HepG2 (cell line): ENCODE data around the gene MED23. TPM values are rescaled to one million over a fixed set of nuclear protein-coding genes. Genes with fewer than 3 reads are reported as not detected.

Experiments used
- ATF7 ChIP-seq, 2 experiments: fragments of 450-650 bp in 1 of 2; sonication (generic) in 1 of 2; formaldehyde crosslinking in 1 of 2; IDR thresholded peaks; 2 replicates each; pipeline versions ENCODE4 v1.4.0 to v1.6.1; 2016 to 2020; ENCODE audit warnings: antibody characterized with exemption in 1 of 2, mild to moderate bottlenecking in 1 of 2, missing genetic modification reagents in 1 of 2
- ATM ChIP-seq: fragments of 450-650 bp; IDR thresholded peaks from 2 replicates; pipeline ENCODE4 v1.7.1; 2017; ENCODE audit warnings: mild to moderate bottlenecking, borderline replicate concordance
- KLF13 ChIP-seq: sonication (generic); formaldehyde crosslinking; IDR thresholded peaks from 2 replicates; pipeline ENCODE4 v1.4.0; 2020; ENCODE audit warnings: mild to moderate bottlenecking, missing genetic modification reagents
- MIXL1 ChIP-seq: IDR thresholded peaks from 2 replicates; pipeline ENCODE4 v1.6.1; 2016
- MTA3 ChIP-seq: sonication (generic); formaldehyde crosslinking; IDR thresholded peaks from 2 replicates; pipeline ENCODE4 v1.4.0; 2020; ENCODE audit warnings: missing genetic modification reagents
- MXD4 ChIP-seq: IDR thresholded peaks from 2 replicates; pipeline ENCODE4 v1.6.1; 2016; ENCODE audit warnings: mild to moderate bottlenecking, missing biosample characterization, missing genetic modification reagents
- NFE2 ChIP-seq: sonication (generic); formaldehyde crosslinking; IDR thresholded peaks from 2 replicates; pipeline ENCODE4 v1.4.0; 2020; ENCODE audit warnings: missing genetic modification reagents
- PAX8 ChIP-seq: sonication (generic); formaldehyde crosslinking; IDR thresholded peaks from 2 replicates; pipeline ENCODE4 v1.8.0; 2022; ENCODE audit warnings: mild to moderate bottlenecking, missing genetic modification reagents, borderline replicate concordance
- REL ChIP-seq: sonication (generic); formaldehyde crosslinking; conservative IDR thresholded peaks from 2 replicates; pipeline ENCODE4 v1.8.0; 2022; ENCODE audit warnings: mild to moderate bottlenecking, missing genetic modification reagents, moderate library complexity
- RFX3 ChIP-seq: IDR thresholded peaks from 2 replicates; pipeline ENCODE4 v1.6.1; 2016; ENCODE audit warnings: missing biosample characterization, missing genetic modification reagents
- ZFP41 ChIP-seq: sonication (generic); formaldehyde crosslinking; IDR thresholded peaks from 2 replicates; pipeline ENCODE4 v1.4.0; 2020; ENCODE audit warnings: mild to moderate bottlenecking, missing genetic modification reagents, borderline replicate concordance
- ZNF563 ChIP-seq: sonication (generic); formaldehyde crosslinking; IDR thresholded peaks from 2 replicates; pipeline ENCODE4 v1.8.0; 2022; ENCODE audit warnings: mild to moderate bottlenecking, moderate library complexity, missing genetic modification reagents
- polyA plus RNA-seq, 8 experiments: library from polyadenylated mRNA; depleted of rRNA in 3 of 8; stranded (reverse) in 7 of 8; unstranded in 1 of 8; fragments of >200 nt; fragmentation: Illumina TruSeq in 4 of 8; extraction: Trizol in 4 of 8; gene quantifications; 2 replicates each; pipeline versions ENCODE4 v1.2.1 to v1.2.3, GENCODE V29; 2011 to 2016; ENCODE audit warnings: low read depth in 4 of 8, missing spikeins in 1 of 8, mixed read lengths in 1 of 8; ENCODE audit not compliant: insufficient read depth in 1 of 8
- total RNA-seq, 5 experiments: library from RNA; depleted of rRNA; stranded (reverse); fragments of >200 nt; fragmentation: Illumina TruSeq; extraction: Trizol; gene quantifications; 2 replicates each; pipeline ENCODE4 v1.2.3, GENCODE V29; 2016; ENCODE audit warnings: low read depth in 1 of 5
- TF ChIP-seq, protein P1 (sequence below): sonication (generic); formaldehyde crosslinking; IDR thresholded peaks from 2 replicates; pipeline ENCODE4 v1.4.0; 2020; ENCODE audit warnings: missing genetic modification reagents
- TF ChIP-seq, protein P2 (sequence below): sonication (generic); formaldehyde crosslinking; IDR thresholded peaks from 2 replicates; pipeline ENCODE4 v1.4.0; 2020; ENCODE audit warnings: missing genetic modification reagents
- TF ChIP-seq, protein P3 (sequence below): sonication (generic); formaldehyde crosslinking; IDR thresholded peaks from 2 replicates; pipeline ENCODE4 v1.4.0; 2020; ENCODE audit warnings: mild to moderate bottlenecking, missing genetic modification reagents
- TF ChIP-seq, protein P4 (sequence below): sonication (generic); formaldehyde crosslinking; IDR thresholded peaks from 2 replicates; pipeline ENCODE4 v1.5.1; 2020; ENCODE audit warnings: missing genetic modification reagents, mild to moderate bottlenecking, borderline replicate concordance
- TF ChIP-seq, protein P5 (sequence below): sonication (generic); formaldehyde crosslinking; IDR thresholded peaks from 2 replicates; pipeline ENCODE4 v1.4.0; 2020; ENCODE audit warnings: missing genetic modification reagents

Gene MED23
- total and polyA plus RNA-seq, 2 of the 13 experiments (the other 11 are each of a cell fraction or from before 2014, with no cell fraction given): 34.9 to 50.5 TPM

DNA sequence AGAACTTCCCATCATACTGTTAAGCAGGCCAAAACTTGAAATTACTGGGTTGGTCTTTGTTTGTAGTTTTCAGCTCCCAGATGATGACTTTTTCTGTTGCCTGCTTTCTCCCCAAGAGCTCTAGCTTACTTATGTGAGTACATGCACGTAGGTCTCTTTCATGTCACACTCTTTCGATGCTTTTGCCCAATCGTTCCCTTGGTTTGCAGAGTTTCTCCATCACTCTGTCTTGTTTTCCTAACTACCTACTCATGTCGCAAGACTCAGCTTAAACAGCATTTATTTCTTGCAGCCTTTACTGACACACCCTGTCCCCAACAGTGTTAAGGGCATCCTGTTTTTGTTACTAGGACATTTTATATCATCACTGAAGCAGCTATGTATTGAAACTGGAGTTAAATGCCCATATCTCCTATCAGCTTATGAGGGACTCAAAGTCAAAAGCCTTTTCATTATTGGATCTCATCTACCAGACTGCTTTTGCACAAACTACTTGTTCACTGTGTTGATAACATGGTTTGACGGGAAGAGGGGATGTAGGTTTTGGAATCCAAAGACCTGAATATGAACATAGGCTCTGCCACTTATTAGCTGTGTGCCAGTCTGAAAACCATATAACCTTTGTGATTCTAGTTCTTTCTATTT, 52.1 kb downstream of the MED23 start (continued):
- TF ChIP-seq RFX3 (CRISPR knock-in tag) (no peak), MIXL1 (CRISPR knock-in tag) (peak; percentile 74), NFE2 (CRISPR knock-in tag) (no peak), ZNF563 (CRISPR knock-in tag) (no peak), ZFP41 (CRISPR knock-in tag) (no peak), ATF7 (IDR thresholded peaks at IDR 0.05) (no peak), ATF7 (CRISPR knock-in tag; IDR thresholded peaks at IDR 0.05) (no peak), KLF13 (no peak), ATM (no peak), REL (no peak), PAX8 (CRISPR knock-in tag) (no peak), MTA3 (CRISPR knock-in tag) (no peak), MXD4 (CRISPR knock-in tag) (no peak)
- TF ChIP-seq, protein P1, sequence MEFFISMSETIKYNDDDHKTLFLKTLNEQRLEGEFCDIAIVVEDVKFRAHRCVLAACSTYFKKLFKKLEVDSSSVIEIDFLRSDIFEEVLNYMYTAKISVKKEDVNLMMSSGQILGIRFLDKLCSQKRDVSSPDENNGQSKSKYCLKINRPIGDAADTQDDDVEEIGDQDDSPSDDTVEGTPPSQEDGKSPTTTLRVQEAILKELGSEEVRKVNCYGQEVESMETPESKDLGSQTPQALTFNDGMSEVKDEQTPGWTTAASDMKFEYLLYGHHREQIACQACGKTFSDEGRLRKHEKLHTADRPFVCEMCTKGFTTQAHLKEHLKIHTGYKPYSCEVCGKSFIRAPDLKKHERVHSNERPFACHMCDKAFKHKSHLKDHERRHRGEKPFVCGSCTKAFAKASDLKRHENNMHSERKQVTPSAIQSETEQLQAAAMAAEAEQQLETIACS: no peak
- TF ChIP-seq, protein P2, sequence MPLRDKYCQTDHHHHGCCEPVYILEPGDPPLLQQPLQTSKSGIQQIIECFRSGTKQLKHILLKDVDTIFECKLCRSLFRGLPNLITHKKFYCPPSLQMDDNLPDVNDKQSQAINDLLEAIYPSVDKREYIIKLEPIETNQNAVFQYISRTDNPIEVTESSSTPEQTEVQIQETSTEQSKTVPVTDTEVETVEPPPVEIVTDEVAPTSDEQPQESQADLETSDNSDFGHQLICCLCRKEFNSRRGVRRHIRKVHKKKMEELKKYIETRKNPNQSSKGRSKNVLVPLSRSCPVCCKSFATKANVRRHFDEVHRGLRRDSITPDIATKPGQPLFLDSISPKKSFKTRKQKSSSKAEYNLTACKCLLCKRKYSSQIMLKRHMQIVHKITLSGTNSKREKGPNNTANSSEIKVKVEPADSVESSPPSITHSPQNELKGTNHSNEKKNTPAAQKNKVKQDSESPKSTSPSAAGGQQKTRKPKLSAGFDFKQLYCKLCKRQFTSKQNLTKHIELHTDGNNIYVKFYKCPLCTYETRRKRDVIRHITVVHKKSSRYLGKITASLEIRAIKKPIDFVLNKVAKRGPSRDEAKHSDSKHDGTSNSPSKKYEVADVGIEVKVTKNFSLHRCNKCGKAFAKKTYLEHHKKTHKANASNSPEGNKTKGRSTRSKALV (CRISPR knock-in tag): no peak
- TF ChIP-seq, protein P3, sequence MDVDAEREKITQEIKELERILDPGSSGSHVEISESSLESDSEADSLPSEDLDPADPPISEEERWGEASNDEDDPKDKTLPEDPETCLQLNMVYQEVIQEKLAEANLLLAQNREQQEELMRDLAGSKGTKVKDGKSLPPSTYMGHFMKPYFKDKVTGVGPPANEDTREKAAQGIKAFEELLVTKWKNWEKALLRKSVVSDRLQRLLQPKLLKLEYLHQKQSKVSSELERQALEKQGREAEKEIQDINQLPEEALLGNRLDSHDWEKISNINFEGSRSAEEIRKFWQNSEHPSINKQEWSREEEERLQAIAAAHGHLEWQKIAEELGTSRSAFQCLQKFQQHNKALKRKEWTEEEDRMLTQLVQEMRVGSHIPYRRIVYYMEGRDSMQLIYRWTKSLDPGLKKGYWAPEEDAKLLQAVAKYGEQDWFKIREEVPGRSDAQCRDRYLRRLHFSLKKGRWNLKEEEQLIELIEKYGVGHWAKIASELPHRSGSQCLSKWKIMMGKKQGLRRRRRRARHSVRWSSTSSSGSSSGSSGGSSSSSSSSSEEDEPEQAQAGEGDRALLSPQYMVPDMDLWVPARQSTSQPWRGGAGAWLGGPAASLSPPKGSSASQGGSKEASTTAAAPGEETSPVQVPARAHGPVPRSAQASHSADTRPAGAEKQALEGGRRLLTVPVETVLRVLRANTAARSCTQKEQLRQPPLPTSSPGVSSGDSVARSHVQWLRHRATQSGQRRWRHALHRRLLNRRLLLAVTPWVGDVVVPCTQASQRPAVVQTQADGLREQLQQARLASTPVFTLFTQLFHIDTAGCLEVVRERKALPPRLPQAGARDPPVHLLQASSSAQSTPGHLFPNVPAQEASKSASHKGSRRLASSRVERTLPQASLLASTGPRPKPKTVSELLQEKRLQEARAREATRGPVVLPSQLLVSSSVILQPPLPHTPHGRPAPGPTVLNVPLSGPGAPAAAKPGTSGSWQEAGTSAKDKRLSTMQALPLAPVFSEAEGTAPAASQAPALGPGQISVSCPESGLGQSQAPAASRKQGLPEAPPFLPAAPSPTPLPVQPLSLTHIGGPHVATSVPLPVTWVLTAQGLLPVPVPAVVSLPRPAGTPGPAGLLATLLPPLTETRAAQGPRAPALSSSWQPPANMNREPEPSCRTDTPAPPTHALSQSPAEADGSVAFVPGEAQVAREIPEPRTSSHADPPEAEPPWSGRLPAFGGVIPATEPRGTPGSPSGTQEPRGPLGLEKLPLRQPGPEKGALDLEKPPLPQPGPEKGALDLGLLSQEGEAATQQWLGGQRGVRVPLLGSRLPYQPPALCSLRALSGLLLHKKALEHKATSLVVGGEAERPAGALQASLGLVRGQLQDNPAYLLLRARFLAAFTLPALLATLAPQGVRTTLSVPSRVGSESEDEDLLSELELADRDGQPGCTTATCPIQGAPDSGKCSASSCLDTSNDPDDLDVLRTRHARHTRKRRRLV: no peak
- TF ChIP-seq, protein P4, sequence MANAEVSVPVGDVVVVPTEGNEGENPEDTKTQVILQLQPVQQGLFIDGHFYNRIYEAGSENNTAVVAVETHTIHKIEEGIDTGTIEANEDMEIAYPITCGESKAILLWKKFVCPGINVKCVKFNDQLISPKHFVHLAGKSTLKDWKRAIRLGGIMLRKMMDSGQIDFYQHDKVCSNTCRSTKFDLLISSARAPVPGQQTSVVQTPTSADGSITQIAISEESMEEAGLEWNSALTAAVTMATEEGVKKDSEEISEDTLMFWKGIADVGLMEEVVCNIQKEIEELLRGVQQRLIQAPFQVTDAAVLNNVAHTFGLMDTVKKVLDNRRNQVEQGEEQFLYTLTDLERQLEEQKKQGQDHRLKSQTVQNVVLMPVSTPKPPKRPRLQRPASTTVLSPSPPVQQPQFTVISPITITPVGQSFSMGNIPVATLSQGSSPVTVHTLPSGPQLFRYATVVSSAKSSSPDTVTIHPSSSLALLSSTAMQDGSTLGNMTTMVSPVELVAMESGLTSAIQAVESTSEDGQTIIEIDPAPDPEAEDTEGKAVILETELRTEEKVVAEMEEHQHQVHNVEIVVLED (CRISPR knock-in tag): no peak
- TF ChIP-seq, protein P5, sequence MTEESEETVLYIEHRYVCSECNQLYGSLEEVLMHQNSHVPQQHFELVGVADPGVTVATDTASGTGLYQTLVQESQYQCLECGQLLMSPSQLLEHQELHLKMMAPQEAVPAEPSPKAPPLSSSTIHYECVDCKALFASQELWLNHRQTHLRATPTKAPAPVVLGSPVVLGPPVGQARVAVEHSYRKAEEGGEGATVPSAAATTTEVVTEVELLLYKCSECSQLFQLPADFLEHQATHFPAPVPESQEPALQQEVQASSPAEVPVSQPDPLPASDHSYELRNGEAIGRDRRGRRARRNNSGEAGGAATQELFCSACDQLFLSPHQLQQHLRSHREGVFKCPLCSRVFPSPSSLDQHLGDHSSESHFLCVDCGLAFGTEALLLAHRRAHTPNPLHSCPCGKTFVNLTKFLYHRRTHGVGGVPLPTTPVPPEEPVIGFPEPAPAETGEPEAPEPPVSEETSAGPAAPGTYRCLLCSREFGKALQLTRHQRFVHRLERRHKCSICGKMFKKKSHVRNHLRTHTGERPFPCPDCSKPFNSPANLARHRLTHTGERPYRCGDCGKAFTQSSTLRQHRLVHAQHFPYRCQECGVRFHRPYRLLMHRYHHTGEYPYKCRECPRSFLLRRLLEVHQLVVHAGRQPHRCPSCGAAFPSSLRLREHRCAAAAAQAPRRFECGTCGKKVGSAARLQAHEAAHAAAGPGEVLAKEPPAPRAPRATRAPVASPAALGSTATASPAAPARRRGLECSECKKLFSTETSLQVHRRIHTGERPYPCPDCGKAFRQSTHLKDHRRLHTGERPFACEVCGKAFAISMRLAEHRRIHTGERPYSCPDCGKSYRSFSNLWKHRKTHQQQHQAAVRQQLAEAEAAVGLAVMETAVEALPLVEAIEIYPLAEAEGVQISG (CRISPR knock-in tag): no peak; the same call in 1 of the 2 replicates
